GM21576 (cell line): ENCODE data around the gene MON1B.
A peak's percentile ranks its signal among the peaks of the same experiment; 100 is the strongest.

Experiments
- ATAC-seq: cut with Tn5 transposase; IDR thresholded peaks from one replicate; pipeline ENCODE4 v1.9.1; 2021; ENCODE audit warnings: mild to moderate bottlenecking, moderate library complexity; ENCODE audit not compliant: unreplicated experiment

MON1B gene

DNA sequence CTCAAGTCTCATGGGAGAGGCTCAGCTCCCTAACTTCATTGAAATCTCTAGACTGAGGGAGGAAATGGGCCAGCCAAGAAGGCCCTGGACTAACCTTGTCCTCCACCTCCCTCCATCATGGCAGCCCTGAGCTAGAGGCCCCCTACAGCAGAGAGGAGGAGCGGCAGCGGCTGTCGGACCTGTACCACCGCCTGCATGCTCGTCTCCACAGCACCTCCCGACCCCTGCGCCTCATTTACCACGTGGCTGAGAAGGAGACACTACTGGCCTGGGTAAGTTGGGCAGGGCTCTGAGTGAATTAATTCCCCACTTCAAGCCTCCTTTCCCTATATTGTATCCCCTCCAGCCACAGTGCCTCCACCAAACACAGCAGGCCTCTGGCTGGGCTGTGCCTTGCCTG lies 4.4 kb downstream of the MON1B start:
- ATAC-seq, result no peak

GRCh38 chr16:77197747-77198146 lies 6.8 kb downstream of the MON1B start:
- ATAC-seq, result no peak

DNA sequence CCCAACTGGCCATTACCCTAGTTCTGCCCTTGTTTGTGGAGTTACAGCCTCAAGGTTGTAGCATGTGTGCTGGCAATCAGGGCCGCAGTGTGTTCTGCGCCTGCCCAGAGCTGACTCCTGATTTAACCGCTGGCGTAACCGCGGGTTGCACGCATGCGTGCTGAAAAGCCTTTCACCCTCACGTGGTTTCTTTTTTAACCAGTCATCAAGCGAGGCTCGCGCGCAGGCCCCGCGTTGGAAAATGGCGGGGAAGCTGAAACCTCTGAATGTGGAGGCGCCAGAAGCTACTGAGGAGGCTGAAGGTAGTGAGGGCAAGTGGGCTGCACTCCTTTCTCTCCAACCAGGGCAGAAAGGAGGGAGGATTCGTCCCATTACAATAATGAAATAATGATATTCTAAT lies 8.2 kb downstream of the MON1B start, which contains the start of gene SYCE1L:
Gene SYCE1L (plus strand): TSS at position 198 of the 400 bp plus-strand sequence. CDS start 44 bp downstream, at position 242.
- no peak for ATAC-seq

DNA sequence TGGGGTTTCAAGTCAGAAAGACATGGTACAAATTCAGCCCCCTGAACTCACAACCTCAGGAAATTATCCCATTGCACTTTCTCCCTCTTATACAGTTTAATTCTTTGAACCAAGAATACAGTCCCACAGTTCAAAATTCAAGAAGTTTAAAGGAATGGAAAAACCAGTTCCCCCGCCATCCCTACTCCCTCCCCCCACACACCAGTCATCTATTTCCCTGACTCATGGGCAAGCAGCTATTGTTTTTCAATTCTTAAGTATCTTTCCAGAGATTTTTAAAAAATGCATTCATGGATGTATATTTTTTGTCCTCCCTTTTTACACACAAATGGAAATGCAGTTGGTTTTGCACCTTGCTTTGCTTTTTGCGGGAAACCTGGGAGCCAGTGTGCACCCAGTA lies 15.5 kb downstream of the MON1B start:
- no peak for ATAC-seq

- no peak for ATAC-seq
These were observed 16.0 kb downstream of the MON1B start for GRCh38 chr16:77207030-77207429.

GRCh38 chr16:77208382-77208781 lies 17.4 kb downstream of the MON1B start:
- ATAC-seq, result no peak

- ATAC-seq, result peak; percentile 61
These were observed 21.1 kb downstream of the MON1B start for GRCh38 chr16:77211880-77212740.

- ATAC-seq, result peak; percentile 77
These were observed 22.0 kb downstream of the MON1B start for GRCh38 chr16:77212741-77213541.

DNA sequence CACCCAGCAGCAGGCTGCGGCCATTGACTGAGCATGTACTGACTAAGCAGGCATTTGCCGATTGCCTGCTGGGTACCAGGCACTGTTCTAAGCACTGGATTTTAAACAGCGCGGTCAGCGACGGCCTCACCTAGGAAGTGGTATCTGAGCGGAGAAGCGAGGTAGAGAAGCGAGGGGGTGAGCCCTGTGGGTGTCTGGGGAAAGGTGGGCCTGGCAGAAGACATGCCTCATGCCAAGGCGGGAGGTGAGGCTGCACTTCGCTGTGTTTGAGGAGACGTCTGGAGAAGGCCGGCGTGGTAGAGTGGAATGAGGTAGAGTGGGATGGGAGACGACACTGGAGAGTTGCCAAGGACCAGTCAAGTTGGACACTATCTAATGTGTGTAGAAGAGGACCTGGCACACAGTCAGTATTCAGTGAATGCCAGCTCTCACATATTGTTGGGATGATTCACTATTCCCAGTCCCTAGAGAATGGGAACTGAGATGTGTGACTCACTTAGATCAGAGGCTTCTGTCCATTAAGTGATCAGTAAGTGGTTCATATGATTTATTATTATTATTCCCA lies 22.6 kb downstream of the MON1B start:
- no peak for ATAC-seq

GRCh38 chr16:77214411-77215138 lies 23.6 kb downstream of the MON1B start:
- ATAC-seq, result no peak

GRCh38 chr16:77219437-77219836 lies 28.4 kb downstream of the MON1B start:
- no peak for ATAC-seq

DNA sequence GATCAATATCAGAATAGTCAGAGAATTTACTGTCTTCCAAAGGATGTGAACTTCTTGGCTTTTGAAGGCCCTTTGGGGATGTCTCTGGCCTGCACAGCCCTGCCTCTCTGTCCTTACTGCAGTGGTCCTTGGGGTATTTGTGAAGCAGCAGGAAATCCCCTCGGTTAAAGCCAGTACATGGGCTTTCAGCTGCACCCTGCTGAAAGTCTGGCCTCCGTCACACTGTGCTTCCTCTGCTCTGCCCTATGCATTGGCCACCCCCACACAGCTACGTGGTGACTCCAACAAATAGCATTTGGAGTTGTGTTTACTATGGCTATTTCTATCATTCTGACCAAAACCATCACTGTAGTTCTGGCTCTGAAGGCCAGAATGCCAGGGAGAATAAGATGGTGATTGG lies 29.4 kb downstream of the MON1B start:
- peak; percentile 75 for ATAC-seq

DNA sequence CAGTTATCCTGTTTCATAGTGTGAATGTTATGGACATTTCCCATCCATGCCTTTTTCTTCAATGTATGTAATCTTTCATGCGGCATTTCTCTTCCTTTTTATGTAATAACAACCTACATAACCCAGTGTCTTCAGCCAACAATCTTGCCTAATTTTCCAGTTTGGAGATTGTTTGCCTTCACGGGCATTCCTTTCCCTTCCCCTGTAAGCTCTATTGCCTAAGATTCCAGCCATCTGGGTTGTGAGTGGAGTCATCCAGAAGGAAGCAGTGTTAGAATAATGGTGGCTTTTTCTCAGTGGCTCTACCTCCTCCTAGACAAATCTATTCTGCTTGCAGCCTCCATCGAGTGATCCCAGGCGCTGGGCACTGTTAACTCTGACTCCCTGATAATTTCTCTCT lies 30.5 kb downstream of the MON1B start:
- ATAC-seq, result no peak

DNA sequence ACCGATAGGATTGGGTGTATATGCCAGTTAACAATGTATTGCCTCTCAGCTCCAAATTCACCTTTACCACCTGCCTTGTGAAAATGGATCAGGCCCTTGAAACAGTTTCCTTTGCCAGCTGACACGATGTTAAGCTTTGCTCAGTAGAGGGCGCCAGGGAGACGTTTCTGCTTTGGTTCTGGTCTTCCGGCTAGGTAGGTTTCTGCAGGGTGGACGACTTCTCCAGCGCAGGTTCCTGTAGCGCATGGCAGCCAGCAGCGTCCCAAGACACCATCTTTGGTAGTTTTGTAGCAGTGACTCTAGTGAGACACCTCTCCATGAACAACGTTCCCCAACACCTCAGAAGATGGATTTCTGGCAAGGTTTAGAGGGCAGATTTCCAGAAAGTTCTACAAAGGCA lies 32.2 kb downstream of the MON1B start:
- no peak for ATAC-seq

- no peak for ATAC-seq
These were observed 34.2 kb downstream of the MON1B start for GRCh38 chr16:77225182-77225581.

GRCh38 chr16:77227745-77228144 lies 36.8 kb downstream of the MON1B start:
- peak; percentile 79 for ATAC-seq

DNA sequence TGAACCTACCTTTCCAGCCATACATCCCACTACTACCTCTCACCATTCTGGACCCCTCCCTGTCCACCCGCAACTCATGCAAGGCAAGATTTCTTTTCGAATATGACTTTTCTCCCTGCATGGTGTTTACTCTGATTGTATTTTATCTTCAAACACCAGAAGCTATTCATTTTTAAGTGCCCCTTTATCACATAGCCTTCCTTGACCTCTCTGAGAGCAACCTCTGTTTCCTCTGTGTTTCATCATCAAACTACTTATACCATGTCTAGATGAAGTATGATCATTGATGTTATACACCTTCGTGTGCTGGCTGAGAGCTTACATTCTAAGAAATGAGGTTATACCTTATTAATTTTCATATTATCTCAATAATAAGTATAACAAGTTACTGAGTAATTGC lies 40.1 kb downstream of the MON1B start:
- ATAC-seq, result no peak

DNA sequence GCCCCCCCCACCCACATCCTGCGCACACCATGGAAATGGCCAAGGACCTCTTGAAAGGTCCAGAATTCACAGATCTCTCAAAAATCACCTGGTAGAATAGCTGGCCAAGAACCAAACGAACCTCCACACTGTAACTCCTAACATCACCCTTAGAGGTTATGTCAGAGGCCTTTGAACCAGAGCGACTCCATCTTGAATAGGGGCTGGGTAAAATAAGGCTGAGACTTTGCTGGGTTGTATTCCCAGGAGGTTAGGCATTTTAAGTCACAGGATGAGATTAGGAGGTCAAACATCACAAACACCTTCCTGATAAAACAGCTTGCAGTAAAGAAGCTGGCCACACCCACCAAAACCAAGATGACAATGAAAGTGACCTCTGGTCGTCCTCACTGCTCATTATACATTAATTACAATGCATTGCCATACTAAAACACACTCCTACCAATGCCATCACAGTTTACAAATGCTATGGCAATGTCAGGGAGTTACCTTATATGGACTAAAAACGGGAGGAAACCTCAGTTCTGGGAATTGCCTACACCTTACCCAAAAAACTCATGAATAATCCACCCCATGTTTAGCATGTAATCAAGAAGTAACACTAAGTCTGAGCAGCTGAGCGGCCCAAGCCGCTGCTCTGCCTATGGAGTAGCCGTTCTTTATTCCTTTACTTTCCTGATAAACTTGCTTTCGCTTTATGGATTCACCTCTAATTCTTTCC lies 43.0 kb downstream of the MON1B start:
- ATAC-seq, result no peak

DNA sequence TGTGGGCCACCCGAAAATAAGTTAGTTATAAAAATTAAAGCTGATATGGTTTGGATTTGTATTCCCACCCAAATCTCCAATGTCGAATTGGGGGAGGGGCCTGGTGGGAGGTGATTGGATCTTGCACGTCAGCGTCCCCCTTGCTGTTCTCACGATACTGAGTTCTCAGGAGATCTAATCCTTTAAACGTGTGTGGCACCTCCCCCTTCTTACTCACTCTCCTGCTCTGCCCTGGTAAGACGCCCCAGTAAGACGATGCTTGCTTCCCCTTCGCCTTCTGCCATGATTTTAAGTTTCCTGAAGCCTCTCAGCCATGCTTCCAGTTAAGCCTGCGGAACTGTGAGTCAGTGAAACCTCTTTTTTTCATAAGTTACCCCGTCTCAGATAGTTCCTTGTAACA lies 43.6 kb downstream of the MON1B start:
- no peak for ATAC-seq

DNA sequence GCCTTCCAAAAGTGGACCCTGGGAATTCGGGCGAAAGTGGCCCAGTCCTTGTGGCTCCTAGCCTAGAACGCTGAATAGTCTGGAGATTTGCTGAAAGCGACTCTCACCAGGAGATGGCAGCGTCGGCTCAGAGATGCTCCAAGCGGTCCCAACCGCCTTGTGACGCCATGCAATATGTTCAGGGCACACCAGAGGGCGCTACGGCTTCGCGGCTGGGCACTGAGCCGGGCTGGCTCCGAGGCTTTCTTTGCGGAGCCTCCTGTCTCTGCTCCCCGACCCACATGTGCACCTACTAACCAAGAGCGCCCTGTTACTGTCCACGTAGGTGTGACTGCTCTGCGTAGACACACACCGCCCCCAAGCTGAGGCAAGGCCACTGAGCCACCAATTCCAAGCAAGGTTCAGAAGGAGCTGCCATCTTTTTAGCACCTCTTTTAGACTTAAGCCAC lies 45.1 kb downstream of the MON1B start:
- ATAC-seq, result peak; percentile 99
